Skeletal muscle tissue (tissue), 4 donors: ENCODE data around the gene ANKRD11. TPM values are rescaled to one million over a fixed set of nuclear protein-coding genes. Genes with fewer than 3 reads are reported as not detected.

Source experiments
- H3K27ac ChIP-seq: one replicate; pipeline ENCODE4 v1.7.0; 2013; ENCODE audit warnings: mild to moderate bottlenecking, low read depth, low read length, inconsistent platforms
- H3K27me3 ChIP-seq, 3 donors: one replicate each; pipeline ENCODE4 v1.7.0; 2013; ENCODE audit warnings: low read length in 3 of 3; ENCODE audit not compliant: control insufficient read depth in 3 of 3, insufficient read depth in 3 of 3
- H3K36me3 ChIP-seq, 3 donors: one replicate each; pipeline ENCODE4 v1.7.0; 2013; ENCODE audit warnings: low read length in 3 of 3; ENCODE audit not compliant: control insufficient read depth in 3 of 3, insufficient read depth in 3 of 3
- H3K4me1 ChIP-seq, 3 donors: one replicate each; pipeline ENCODE4 v1.7.0; 2013; ENCODE audit warnings: low read length in 3 of 3, mild to moderate bottlenecking in 3 of 3; ENCODE audit not compliant: control insufficient read depth in 3 of 3, insufficient read depth in 3 of 3
- H3K4me3 ChIP-seq, 3 donors: one replicate each; pipeline ENCODE4 v1.7.0; 2013; ENCODE audit warnings: low read length in 3 of 3
- H3K9ac ChIP-seq, 3 donors: one replicate each; pipeline ENCODE4 v1.7.0; 2013; ENCODE audit warnings: low read length in 3 of 3, mild to moderate bottlenecking in 3 of 3, moderate library complexity in 2 of 3, low read depth in 1 of 3
- H3K9me3 ChIP-seq, 3 donors: one replicate each; pipeline ENCODE4 v1.7.0; 2013; ENCODE audit warnings: low read length in 3 of 3; ENCODE audit not compliant: control insufficient read depth in 3 of 3
- total RNA-seq: library from RNA; depleted of rRNA; stranded (reverse); fragments of >200 nt; gene quantifications from one replicate; pipeline ENCODE4 v1.2.3, GENCODE V29; 2014
- donor health status: Osteomylitis.

ANKRD11 gene
- total RNA-seq, 1 donor from 2014 or later, result 21.4 TPM

DNA sequence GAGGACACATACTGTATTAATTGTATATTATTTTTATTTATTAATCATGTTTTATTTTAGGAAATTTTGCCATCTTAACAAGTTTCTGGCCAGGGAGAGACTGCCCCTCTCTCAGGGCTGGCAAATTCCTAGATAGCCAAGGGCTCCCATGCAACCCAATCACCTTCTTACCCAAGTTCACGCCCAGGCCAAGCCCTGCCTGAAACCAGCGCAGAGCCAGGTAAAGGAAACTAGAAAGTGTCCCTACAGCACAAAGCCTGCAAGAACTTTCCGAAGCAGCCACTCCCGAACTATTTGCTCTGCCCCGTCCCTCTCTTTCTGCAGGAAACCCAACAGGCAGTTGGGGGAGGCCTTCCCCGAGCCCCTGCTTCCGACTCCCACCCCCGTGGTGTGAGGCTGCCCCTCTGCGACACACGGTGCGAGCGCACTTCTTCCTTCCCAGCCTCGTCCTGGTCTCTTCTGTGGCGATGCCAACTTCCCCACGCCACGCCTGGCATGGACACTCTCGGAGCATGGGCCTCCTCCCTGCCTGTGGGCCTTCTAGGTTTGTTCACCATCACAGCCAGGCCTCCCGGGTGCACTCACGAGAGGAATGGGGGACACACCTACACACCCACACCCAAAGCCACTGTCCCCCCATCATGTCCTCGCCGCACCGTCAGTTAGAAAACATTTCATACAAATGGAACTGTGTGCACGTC is 172.5 kb downstream of the ANKRD11 start:
- H3K27ac ChIP-seq, result no peak overlapping the region
- peaks cover 0 to 13% (median 3%) of the 10 kb centered on the region in 3 donors for H3K36me3 ChIP-seq
- no peaks in the 10 kb centered on the region for H3K27me3 ChIP-seq
- no peaks in the 10 kb centered on the region for H3K9me3 ChIP-seq
- no peak overlapping the region for H3K4me3 ChIP-seq
- peaks cover 92 to 95% (median 94%) of the 10 kb centered on the region in 3 donors for H3K4me1 ChIP-seq
- H3K9ac ChIP-seq, result no peak overlapping the region

DNA sequence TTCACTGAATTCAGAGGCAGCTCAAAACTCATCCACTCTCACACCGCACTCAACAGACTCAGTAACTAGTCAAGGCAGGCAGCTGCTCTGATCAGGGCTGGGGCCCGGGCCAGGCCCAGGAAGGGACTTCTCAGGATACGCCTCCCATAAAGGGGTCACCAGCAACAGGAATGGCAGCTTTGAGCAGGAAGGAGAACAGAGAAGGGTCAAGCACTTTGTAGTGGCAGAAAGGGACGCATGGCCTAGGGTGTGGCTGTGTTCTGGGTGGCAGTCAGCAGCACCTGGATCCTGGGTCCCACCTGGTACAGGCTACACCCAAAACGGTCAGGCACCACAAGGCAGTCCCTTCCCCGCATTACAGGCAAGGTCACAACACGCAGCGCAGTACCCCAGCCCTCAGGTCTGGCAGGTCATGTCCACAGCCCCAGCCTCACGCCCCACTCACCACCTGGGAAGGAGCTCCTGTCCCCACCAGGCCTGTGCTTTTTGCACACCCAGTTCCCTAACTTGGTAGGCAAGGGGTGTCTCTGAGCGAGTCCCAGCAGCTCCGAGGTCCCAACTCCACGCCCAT is 173.2 kb downstream of the ANKRD11 start:
- no peak overlapping the region for H3K27ac ChIP-seq
- no peak overlapping the region for H3K4me3 ChIP-seq
- no peaks in the 10 kb centered on the region for H3K9me3 ChIP-seq
- peaks cover 3 to 15% (median 4%) of the 10 kb centered on the region in 3 donors for H3K36me3 ChIP-seq
- no peak overlapping the region for H3K9ac ChIP-seq
- H3K27me3 ChIP-seq, result no peaks in the 10 kb centered on the region
- peaks cover 87 to 88% (median 88%) of the 10 kb centered on the region in 3 donors for H3K4me1 ChIP-seq

DNA sequence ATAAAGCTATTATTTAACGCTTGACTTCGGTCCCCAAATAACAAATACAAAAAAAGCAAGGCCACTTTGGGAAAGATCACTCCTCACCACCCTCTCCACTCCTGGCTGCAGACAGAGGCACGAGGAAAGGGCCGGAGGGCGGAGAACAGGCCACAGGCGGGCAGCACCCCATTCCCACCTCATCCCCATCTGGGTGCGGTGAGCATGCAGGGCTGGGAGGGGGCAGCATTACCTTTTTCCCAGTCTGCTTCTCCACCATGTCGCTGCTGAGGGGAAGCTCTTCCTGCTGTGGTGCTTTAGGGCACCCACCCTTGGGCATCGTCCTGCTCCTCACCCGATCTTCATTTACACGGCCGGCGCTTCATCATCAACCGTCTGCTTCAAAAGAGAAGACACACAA is 173.7 kb downstream of the ANKRD11 start:
- Histone ChIP-seq H3K4me3 (no peak overlapping the region), H3K9ac (no peak overlapping the region), H3K27me3 (no peaks in the 10 kb centered on the region), H3K36me3 (peaks cover 3 to 16% (median 4%) of the 10 kb centered on the region in 3 donors), H3K9me3 (no peaks in the 10 kb centered on the region), H3K27ac (no peak overlapping the region), H3K4me1 (peaks cover 82 to 85% (median 83%) of the 10 kb centered on the region in 3 donors)

DNA sequence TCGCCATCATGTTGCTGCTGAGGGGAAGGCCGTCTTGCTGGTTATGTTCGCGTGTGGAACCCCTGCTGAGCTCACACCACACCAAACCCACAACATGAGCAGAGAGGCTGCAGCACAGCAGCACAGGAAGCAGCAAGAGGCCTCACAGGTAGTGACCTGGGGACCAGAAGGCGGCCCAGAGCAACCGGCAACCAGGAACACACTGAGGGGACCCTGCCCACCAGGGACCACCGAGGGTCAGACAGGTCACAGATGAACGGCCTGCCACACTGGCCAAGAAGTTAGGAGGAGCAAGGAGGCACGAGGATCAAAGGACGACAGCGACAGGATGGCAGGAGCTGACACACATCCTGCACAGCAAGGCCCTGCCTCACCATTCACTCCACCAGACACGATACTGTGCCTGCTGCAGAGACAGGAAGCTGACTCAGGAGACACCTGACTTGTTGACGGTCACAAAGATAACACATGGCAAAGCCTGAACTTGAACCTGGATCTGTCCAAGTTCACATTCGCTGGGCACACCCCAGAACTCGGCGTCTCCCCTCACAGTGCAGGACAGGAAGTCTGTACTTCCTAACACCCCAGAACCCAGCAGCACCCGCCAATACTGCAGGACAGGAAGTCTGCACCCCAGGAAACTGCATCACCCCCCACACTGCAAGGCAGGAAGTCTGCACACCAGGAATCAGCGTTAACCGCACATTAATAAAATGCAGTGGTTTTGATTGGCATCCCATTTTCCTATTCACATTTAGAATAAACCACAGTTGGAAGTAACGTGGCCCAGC is 174.4 kb downstream of the ANKRD11 start:
- no peak overlapping the region for H3K4me3 ChIP-seq
- peaks cover 3 to 16% (median 4%) of the 10 kb centered on the region in 3 donors for H3K36me3 ChIP-seq
- H3K9ac ChIP-seq, result peak overlapping the region in 2 of 3 donors; percentile 40
- no peaks in the 10 kb centered on the region for H3K27me3 ChIP-seq
- peaks cover 76 to 79% (median 78%) of the 10 kb centered on the region in 3 donors for H3K4me1 ChIP-seq
- no peak overlapping the region for H3K27ac ChIP-seq
- H3K9me3 ChIP-seq, result no peaks in the 10 kb centered on the region

DNA sequence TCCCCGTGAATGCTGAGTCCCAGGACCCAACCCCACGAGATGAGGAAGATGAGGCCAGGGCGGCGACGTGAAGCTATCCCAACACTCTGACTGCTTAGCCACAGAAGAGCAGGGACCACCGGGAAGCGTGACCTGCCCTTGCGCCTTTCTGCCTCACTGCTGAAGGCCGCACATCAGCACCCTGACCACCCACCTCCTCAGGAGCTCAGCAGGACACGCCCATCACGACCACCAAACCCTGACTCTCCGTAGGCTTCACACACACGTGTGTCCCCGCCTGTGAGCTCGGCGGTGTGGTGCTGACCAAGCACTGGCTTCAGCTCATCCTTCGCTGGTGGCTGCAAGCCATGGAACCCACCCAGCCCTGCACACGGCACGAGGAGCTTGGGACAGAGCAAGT is 175.1 kb downstream of the ANKRD11 start:
- no peaks in the 10 kb centered on the region for H3K27me3 ChIP-seq
- H3K4me1 ChIP-seq, result peaks cover 69 to 72% (median 71%) of the 10 kb centered on the region in 3 donors
- no peaks in the 10 kb centered on the region for H3K9me3 ChIP-seq
- peak overlapping the region in 1 of 3 donors; percentile 9 for H3K4me3 ChIP-seq
- H3K27ac ChIP-seq, result no peak overlapping the region
- H3K36me3 ChIP-seq, result peaks cover 3 to 16% (median 4%) of the 10 kb centered on the region in 3 donors
- H3K9ac ChIP-seq, result peak overlapping the region in 1 of 3 donors; percentile 40

DNA sequence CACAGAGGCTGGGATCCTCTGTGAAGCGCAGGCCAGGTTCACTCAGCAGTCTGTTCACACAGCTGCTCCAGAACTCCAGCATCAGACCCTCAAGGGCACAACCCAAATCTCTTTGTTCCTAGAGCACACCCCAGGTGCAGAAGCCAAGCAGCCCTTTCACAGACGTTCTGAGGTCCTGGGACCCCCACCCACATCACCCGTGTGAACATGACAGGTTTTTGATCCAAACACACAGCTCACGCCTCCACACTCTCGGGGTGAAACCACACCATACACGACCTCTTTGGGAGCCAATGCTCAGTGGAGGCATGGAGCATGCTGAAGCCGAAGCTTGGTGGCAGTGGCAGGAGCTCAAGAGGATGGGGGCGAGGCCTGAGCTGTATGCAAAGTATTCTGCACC is 175.5 kb downstream of the ANKRD11 start:
- Histone ChIP-seq H3K27ac (no peak overlapping the region), H3K4me3 (no peak overlapping the region), H3K27me3 (no peaks in the 10 kb centered on the region), H3K36me3 (peaks cover 3 to 16% (median 4%) of the 10 kb centered on the region in 3 donors), H3K9ac (peak overlapping the region in 1 of 3 donors; percentile 33), H3K4me1 (peaks cover 65 to 68% (median 66%) of the 10 kb centered on the region in 3 donors), H3K9me3 (no peaks in the 10 kb centered on the region)

DNA sequence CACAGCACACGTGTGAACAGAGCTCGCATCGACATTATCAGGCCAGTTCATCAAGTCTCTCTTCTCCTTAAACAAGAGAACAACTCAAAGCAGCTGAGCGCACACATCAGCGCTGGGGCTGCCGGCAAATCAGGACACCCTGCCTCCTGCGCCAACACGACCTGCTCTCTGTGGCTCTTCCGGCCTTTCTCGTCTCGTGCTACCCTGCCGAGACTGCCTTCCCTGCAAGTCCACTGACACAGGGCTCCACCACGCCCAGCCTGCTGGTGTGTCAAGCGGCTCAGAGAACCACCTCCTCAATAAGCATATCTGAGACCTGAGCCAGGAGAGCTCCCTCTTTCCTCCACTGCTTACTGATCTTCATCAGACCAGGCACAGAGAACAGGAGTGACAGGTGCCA is 176.0 kb downstream of the ANKRD11 start:
- Histone ChIP-seq H3K9ac (peak overlapping the region in 1 of 3 donors; percentile 33), H3K36me3 (peaks cover 3 to 16% (median 4%) of the 10 kb centered on the region in 3 donors), H3K27ac (no peak overlapping the region), H3K4me1 (peaks cover 60 to 63% (median 61%) of the 10 kb centered on the region in 3 donors), H3K9me3 (no peaks in the 10 kb centered on the region), H3K27me3 (no peaks in the 10 kb centered on the region), H3K4me3 (no peak overlapping the region)

DNA sequence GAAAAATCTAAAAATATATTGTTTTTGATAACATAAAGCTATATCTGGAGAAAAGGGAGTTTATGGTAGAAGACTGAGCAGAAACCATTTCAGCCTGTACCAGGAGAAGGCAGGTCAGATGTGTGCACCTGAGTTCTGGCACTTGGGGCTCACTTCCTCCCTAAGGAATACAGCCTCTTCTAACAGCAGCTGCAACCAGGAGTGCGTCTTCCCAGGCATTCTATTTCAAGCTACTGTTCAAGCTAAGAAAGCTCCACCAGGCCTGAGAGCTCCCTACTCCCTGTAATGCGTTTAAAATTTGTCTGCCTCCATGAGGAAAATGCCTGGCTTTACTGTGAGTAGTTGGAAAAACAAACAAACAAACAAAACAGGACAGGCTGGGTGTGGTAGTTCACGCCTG is 176.8 kb downstream of the ANKRD11 start:
- H3K4me1 ChIP-seq, result peaks cover 52 to 59% (median 58%) of the 10 kb centered on the region in 3 donors
- H3K27me3 ChIP-seq, result no peaks in the 10 kb centered on the region
- peaks cover 3 to 16% (median 4%) of the 10 kb centered on the region in 3 donors for H3K36me3 ChIP-seq
- no peak overlapping the region for H3K9ac ChIP-seq
- H3K4me3 ChIP-seq, result no peak overlapping the region
- no peak overlapping the region for H3K27ac ChIP-seq
- H3K9me3 ChIP-seq, result no peaks in the 10 kb centered on the region

DNA sequence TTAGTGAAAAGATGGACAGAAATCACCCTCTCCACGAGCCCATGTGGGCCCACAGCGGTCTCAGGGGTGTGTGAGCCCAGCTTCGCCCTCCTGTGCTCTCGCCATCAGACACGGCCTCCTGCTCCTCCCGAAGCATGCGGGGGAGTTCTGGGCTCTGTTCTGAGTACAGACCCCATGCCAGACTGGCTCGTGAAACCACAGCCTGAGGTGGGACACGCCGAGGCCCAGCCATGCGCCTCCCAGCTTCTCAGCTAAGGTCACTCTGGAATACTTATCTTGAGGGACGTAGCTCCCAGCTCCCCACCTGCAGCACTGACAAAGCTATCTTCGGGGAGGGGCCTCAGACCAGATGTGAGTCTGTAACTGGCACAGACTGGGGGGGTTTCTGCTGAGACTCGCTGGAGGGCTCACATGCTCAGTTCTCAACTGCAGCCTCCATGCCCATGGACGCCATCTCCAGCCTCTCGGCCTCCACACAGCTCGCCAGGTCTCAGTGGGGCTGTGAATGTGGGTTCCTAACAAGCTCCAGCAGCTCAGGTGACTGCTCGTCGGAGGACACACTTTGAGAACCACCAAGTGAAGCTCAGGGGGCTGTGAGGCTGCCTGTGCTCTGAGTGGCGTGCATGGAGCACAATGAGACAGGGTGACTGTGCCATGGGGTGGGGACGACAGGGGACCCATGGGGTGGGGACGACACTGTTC is 177.6 kb downstream of the ANKRD11 start:
- no peak overlapping the region for H3K4me3 ChIP-seq
- H3K4me1 ChIP-seq, result peaks cover 45 to 55% (median 53%) of the 10 kb centered on the region in 3 donors
- peaks cover 3 to 16% (median 4%) of the 10 kb centered on the region in 3 donors for H3K36me3 ChIP-seq
- H3K9me3 ChIP-seq, result no peaks in the 10 kb centered on the region
- no peak overlapping the region for H3K27ac ChIP-seq
- H3K27me3 ChIP-seq, result no peaks in the 10 kb centered on the region
- H3K9ac ChIP-seq, result no peak overlapping the region
